ENCODE data around the gene GPC5. TPM values are rescaled to one million over a fixed set of nuclear protein-coding genes. Genes with fewer than 3 reads are reported as not detected.

The GPC5 gene
- total and polyA plus RNA-seq, 2 of the 8 experiments (the other 6 are each of a cell fraction or from before 2014, with no cell fraction given) = 0.20 to 0.39 TPM

GRCh38 chr13:92255526-92255925, 857.1 kb downstream of the GPC5 start (continued):
- TF ChIP-seq HDAC2 (IDR thresholded peaks at IDR 0.05; ENCODE audit: borderline replicate concordance in 1 of 2, low read depth in 2 of 2, low read length in 2 of 2) (no peak), RNF2 (IDR thresholded peaks at IDR 0.05; ENCODE audit: borderline replicate concordance, low read depth, low read length, missing control alignments, poor library complexity, severe bottlenecking) (no peak), MAFK (IDR thresholded peaks at IDR 0.05; ENCODE audit: low read depth, low read length) (no peak), KDM5A (IDR thresholded peaks at IDR 0.05; ENCODE audit: low read length) (no peak), TAF7 (optimal IDR thresholded peaks at IDR 0.05; ENCODE audit: borderline replicate concordance, low read depth, low read length) (no peak)

All from H1 (cell line).